ENCODE results near the gene ACBD6.

The ACBD6 gene

GRCh38 chr1:180515364-180515763, 13.0 kb upstream of the ACBD6 start:
- TF ChIP-seq, protein P1, sequence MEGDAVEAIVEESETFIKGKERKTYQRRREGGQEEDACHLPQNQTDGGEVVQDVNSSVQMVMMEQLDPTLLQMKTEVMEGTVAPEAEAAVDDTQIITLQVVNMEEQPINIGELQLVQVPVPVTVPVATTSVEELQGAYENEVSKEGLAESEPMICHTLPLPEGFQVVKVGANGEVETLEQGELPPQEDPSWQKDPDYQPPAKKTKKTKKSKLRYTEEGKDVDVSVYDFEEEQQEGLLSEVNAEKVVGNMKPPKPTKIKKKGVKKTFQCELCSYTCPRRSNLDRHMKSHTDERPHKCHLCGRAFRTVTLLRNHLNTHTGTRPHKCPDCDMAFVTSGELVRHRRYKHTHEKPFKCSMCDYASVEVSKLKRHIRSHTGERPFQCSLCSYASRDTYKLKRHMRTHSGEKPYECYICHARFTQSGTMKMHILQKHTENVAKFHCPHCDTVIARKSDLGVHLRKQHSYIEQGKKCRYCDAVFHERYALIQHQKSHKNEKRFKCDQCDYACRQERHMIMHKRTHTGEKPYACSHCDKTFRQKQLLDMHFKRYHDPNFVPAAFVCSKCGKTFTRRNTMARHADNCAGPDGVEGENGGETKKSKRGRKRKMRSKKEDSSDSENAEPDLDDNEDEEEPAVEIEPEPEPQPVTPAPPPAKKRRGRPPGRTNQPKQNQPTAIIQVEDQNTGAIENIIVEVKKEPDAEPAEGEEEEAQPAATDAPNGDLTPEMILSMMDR (IDR thresholded peaks at IDR 0.05), result no peak
- no peak for TF ChIP-seq ZFX (IDR thresholded peaks at IDR 0.05; ENCODE audit: borderline replicate concordance)
- no peak overlapping the region for H3K27ac ChIP-seq

- H3K27ac ChIP-seq, result no peak overlapping the region
- TF ChIP-seq, protein P1 (IDR thresholded peaks at IDR 0.05), result no peak
- TF ChIP-seq ZFX (IDR thresholded peaks at IDR 0.05; ENCODE audit: borderline replicate concordance), result no peak
Measured at GRCh38 chr1:180513531-180513930, 11.2 kb upstream of the ACBD6 start.

- no peak overlapping the region for H3K27ac ChIP-seq
- TF ChIP-seq, protein P1 (IDR thresholded peaks at IDR 0.05), result no peak
- TF ChIP-seq ZFX (IDR thresholded peaks at IDR 0.05; ENCODE audit: borderline replicate concordance), result no peak
Measured at GRCh38 chr1:180510882-180511281, 8.5 kb upstream of the ACBD6 start.

DNA sequence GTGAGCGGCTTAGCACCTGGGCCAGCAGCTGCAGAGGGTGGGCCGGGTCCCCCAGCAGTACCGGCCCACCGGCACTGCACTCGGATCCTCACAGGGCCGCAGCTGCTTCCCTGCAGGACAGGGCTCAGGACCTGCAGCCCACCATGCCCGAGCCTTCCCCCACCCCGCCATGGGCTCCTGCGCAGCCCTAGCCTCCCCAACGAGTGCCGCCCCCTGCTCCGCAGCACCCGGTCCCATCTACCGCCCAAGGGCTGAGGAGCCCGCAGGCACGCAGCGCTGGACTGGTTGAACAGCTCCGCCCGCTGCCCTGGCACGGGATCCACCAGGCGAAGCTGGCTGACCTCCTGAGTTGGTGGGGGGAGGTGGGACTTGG, 6.3 kb upstream of the ACBD6 start:
- TF ChIP-seq, protein P1 (IDR thresholded peaks at IDR 0.05), result no peak
- TF ChIP-seq ZFX (IDR thresholded peaks at IDR 0.05; ENCODE audit: borderline replicate concordance), result no peak
- no peak overlapping the region for H3K27ac ChIP-seq

- H3K27ac ChIP-seq, result no peak overlapping the region
- TF ChIP-seq, protein P1 (IDR thresholded peaks at IDR 0.05), result peak; percentile 51
- no peak for TF ChIP-seq ZFX (IDR thresholded peaks at IDR 0.05; ENCODE audit: borderline replicate concordance)
Measured at GRCh38 chr1:180507795-180508724, 5.7 kb upstream of the ACBD6 start.

DNA sequence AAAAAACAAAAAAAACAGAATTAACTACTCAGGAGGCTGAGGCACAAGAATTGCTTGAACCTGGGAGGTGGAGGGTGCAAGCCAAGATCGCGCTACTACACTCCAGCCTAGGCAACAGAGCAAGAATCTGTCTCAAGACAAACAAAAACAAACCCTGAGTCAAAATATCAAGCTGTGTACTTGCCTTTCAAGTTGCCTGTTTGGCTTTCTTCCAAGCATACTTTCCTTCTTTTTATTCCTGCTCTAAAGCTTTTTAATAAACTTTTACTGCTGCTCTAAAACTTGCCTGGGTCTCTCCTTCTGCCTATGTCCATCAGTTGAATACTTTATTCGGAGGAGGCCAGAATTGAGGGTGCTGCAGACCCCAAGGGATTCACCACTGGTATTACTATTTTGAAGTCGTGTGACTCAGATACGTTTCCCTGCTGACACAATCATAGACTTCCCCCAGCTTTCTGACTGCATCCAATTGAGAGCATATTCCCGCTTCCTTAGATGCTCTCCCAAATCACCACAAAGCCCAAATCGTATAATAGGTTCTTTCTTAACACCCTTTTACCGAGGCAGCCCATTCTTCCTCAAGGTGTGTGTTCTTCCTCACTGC, 3.5 kb upstream of the ACBD6 start:
- no peak overlapping the region for H3K27ac ChIP-seq
- TF ChIP-seq ZFX (IDR thresholded peaks at IDR 0.05; ENCODE audit: borderline replicate concordance), result no peak
- TF ChIP-seq, protein P1 (IDR thresholded peaks at IDR 0.05), result no peak

- TF ChIP-seq, protein P1 (IDR thresholded peaks at IDR 0.05), result no peak
- no peak for TF ChIP-seq ZFX (IDR thresholded peaks at IDR 0.05; ENCODE audit: borderline replicate concordance)
- no peak overlapping the region for H3K27ac ChIP-seq
Measured at GRCh38 chr1:180504186-180504585, 1.8 kb upstream of the ACBD6 start.

All from 22Rv1 (cell line).